Erythroblast (primary cell): ENCODE data around the gene LRRC31.

Experiments used
- GATA1 ChIP-seq: IDR thresholded peaks from 2 replicates; pipeline ENCODE4 v1.6.1; 2011; ENCODE audit warnings: low read depth, mild to moderate bottlenecking, control low read depth, low read length, moderate library complexity
- POLR2A ChIP-seq: IDR thresholded peaks from 2 replicates; pipeline ENCODE4 v1.6.1; 2011; ENCODE audit warnings: mild to moderate bottlenecking, low read length

- no peak for TF ChIP-seq POLR2A
- no peak for TF ChIP-seq GATA1
Measured at GRCh38 chr3:169891886-169892285, 22.2 kb upstream of the LRRC31 start.
